ENCODE results near the gene TMEM190. TPM values are rescaled to one million over a fixed set of nuclear protein-coding genes. Genes with fewer than 3 reads are reported as not detected.
"Not testable (repeated sequence)": the region's sequence is repeated elsewhere in the genome, so short reads cannot be mapped to it uniquely, and the experiment has no call there.

TMEM190 gene
- total RNA-seq, 1 experiment from 2014 or later, result not detected

DNA sequence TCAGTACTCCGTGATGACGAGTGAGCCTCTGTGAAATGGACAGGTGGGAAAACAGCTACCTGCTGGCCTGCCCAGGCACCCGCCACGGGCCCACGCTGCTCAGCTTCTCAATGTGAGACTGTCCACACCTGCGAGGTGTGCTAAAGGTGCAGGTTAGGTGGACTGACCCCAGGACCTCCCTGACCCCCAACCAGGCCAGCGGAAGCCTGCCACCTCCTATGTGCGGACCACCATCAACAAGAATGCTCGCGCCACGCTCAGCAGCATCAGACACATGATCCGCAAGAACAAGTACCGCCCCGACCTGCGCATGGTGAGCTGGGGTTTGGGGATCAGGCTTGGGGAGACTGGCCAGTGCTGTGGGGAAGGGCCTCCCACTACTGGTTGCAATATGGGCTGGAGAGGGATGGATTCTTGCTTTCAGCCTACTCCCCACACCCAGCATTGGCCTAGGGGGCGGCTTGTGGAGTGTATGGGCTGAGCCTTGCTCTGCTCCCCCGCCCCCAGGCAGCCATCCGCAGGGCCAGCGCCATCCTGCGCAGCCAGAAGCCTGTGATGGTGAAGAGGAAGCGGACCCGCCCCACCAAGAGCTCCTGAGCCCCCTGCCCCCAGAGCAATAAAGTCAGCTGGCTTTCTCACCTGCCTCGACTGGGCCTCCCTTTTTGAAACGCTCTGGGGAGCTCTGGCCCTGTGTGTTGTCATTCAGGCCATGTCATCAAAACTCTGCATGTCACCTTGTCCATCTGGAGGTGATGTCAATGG is 11.3 kb downstream of the TMEM190 start:
- H3K9me3 ChIP-seq (replicated peaks), result no peaks in the 10 kb centered on the region
- no peaks in the 10 kb centered on the region for H3K27me3 ChIP-seq
- no peak for DNase-seq
- H3K36me3 ChIP-seq, result peaks cover 42% of the 10 kb centered on the region
- peaks cover 17% of the 10 kb centered on the region for H3K4me1 ChIP-seq
- H3K27ac ChIP-seq, result no peak overlapping the region
- peak overlapping the region; percentile 86 for H3K4me3 ChIP-seq

DNA sequence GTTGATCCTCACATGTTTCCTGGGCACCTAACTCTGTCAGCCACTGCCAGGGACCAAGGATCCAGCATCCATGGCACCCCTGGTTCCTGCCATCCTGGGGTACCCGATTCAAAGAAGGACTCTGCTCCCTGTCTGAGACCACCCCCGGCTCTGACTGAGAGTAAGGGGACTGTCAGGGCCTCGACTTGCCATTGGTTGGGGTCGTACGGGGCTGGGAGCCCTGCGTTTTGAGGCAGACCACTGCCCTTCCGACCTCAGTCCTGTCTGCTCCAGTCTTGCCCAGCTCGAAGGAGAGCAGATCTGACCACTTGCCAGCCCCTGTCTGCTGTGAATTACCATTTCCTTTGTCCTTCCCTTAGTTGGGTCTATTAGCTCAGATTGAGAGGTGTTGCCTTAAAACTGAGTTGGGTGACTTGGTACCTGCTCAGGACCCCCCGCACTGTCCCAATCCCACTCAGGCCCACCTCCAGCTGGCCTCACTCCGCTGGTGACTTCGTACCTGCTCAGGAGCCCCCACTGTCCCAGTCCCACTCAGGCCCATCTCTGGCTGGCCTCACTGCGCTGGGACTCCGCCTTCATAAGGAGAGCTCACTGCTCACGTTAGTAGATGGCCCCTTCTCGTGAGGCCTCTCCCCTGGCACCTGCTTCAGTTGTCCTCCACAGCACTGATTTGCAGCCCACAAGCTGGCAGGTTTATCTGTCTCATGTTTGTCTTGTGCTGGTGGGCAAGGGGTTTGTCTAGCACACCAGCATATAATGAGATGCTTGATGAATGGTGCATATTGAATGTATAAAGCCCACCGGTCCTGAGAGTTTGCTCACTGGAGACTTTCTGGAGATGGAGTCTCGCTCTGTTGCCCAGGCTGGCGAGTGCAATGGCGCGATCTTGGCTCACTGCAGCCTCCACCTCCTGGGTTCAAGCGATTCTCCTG is 13.0 kb downstream of the TMEM190 start:
- DNase-seq, result no peak
- Histone ChIP-seq H3K4me3 (no peak overlapping the region), H3K4me1 (peaks cover 17% of the 10 kb centered on the region), H3K9me3 (replicated peaks) (no peaks in the 10 kb centered on the region), H3K36me3 (peaks cover 42% of the 10 kb centered on the region), H3K27me3 (no peaks in the 10 kb centered on the region), H3K27ac (no peak overlapping the region)

DNA sequence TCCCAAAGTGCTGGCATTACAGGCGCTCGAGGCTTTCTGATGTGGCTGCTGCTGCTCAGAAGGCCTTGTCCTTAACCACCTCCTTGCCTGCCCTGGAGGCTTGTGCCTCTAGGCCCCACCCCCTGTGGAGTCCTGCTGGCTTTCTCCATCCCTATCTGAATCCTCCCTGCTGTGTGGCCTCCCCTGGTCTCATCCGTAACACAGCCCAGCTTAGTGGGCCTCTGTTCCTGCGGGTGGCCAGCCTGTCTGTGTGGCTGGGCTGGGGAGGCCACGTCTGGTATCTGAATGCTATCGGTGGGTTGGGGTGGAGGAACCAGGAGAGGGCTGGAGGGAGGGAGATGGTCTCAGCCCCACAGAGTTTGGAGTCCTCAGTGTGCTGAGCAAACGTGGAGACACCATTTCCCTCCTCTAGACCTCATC is 13.8 kb downstream of the TMEM190 start:
- Histone ChIP-seq H3K9me3 (replicated peaks) (no peaks in the 10 kb centered on the region), H3K27me3 (no peaks in the 10 kb centered on the region), H3K4me3 (no peak overlapping the region), H3K36me3 (peaks cover 42% of the 10 kb centered on the region), H3K27ac (no peak overlapping the region), H3K4me1 (peaks cover 17% of the 10 kb centered on the region)
- DNase-seq, result no peak

DNA sequence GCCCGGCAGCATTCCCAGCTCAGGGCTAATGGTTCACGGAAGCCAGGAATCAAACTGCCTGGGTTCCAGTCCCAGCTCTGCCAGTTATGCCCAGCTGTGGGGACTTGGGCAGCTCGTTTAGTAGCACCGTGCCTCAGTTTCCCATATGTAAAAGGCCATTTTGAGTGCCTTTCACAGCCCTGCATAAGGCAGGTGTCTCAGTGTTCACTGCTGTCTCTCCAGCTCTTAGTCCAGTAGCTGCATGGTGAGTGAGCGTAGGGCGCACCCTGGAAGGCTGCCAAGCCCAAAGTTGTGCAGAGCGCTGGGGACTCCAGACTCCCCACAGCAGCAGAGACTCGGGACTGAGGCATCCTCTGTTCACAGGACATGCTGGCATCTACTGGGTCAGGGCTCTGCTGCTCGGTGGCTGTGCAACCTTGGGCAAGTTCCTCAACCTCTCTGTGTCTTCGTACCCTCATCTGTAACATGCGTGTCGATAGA is 14.6 kb downstream of the TMEM190 start:
- Histone ChIP-seq H3K27ac (no peak overlapping the region), H3K4me1 (peaks cover 17% of the 10 kb centered on the region), H3K4me3 (no peak overlapping the region), H3K36me3 (peaks cover 42% of the 10 kb centered on the region), H3K9me3 (replicated peaks) (no peaks in the 10 kb centered on the region), H3K27me3 (no peaks in the 10 kb centered on the region)
- DNase-seq, result no peak

DNA sequence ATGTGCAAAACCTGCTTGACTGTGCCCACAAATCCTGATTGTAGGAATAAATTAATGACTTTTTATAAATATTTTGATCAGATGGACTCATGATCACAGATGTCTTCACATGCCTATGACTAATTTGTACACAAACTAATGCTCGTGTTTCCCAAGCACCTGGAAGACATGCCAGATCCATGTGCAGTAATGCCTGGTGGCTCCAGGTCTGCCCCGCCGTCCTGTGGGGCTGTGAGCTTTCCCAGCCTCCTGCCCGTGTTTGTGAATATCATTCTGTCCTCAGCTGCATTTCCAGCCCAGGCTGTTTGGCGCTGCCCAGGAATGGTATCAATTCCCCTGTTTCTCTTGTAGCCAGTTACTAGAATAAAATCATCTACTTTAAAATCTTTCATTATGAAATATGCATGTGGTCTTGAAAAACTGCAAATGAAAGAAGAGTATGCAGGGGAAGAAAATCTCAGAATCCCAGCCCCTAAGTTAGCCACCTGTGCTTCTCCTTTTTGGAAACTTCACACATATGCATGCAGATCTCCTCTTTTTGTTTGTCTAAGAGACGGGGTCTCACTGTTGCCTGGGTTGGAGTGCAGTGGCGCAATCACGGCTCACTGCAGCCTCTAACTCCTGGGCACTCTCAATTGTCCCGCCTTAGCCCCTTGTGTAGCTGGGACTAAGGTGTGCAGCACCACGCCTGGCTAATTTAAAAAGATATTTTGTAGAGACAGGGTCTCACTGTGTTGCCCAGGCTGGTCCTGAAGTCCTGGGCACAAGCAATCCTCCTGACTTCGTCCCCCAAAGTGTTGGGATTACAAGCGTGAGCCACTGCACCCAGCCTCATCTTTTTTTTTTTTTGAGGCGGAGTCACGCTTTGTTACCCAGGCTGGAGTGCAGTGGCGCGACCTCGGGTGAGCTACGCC is 15.3 kb downstream of the TMEM190 start:
- DNase-seq, result no peak
- H3K27me3 ChIP-seq, result no peaks in the 10 kb centered on the region
- no peak overlapping the region for H3K4me3 ChIP-seq
- H3K27ac ChIP-seq, result no peak overlapping the region
- H3K4me1 ChIP-seq, result peaks cover 15% of the 10 kb centered on the region
- no peaks in the 10 kb centered on the region for H3K9me3 ChIP-seq (replicated peaks)
- H3K36me3 ChIP-seq, result peaks cover 35% of the 10 kb centered on the region

DNA sequence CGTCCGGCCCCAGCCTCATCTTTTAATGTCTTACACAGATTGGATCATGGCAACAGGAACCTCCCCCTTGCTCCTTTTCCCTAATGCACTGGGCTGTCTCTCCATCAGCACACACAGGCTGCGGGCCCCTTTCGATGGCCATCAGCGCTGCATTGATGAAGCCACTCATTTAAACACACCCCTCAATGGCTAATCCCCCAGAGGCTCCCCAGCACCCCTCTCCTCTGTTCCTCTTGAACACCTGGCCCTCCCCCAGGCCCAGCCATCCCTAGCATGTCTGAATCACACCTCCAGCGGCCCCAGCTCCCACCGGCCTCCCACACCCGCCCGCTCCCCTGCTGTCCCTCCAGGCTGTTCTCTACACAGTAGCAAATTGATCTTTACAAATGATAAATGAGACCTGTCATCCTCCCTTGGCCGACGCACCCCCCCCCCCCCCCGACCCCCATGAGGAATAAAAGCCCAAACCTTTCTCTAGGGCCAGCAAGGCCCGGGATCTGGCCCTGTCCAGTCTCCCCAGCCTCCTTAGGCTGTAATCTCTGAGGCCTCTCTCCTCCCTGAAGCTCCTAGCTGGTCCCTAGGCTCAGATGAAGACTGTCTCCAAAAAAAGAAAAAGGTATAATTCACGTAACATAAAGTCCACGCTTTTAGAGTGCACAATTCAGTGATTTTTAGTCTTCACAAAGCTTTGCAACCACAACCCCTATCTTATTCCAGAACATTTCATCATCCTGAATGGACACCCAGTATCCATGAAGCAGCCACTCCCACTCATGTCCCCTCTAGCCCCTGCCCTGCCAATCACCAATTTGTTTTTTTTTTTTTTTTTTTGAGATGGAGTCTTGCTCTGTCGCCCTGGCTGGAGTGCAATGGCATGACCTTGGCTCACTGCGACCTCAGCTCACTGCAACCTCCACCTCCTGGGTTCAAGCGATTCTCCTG is 16.5 kb downstream of the TMEM190 start:
- no peaks in the 10 kb centered on the region for H3K9me3 ChIP-seq (replicated peaks)
- H3K27me3 ChIP-seq, result no peaks in the 10 kb centered on the region
- no peak for DNase-seq
- no peak overlapping the region for H3K4me3 ChIP-seq
- peaks cover 23% of the 10 kb centered on the region for H3K36me3 ChIP-seq
- no peak overlapping the region for H3K27ac ChIP-seq
- H3K4me1 ChIP-seq, result peaks cover 3% of the 10 kb centered on the region; the same call in 1 of the 2 replicates

DNA sequence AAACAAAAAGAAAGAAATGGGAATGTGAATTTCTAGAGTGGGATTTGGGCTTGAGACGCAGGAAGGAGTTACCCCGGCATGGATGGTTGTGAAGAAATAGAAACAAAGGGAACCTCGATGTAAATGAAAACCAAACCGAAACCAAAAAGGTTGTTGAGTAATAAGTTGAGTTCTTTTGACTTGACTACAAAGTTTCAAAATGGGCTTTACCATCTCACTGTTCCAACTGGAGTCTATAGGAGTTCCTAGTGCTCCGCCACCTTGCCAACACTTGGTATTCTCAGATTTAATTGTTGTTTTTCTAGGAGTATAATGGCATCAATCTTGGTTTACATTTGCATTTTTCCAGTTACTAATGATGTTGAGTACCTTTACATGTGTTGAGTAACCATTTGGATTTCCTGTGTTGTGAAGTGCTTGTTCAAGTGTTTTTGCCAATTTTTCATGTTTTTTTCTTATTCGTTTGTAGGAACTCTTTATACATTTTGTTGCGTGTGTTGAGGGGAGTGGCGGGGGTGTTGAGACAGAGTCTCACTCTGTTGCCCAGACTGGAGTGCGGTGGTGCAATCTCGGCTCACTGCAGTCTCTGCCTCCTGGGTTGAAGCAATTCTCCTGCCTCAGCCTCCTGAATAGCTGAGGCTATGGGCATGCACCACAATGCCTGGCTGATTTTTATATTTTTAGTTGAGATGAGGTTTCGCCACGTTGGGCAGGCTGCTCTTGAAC is 21.7 kb downstream of the TMEM190 start:
- H3K9me3 ChIP-seq (replicated peaks), result no peaks in the 10 kb centered on the region
- H3K27ac ChIP-seq, result no peak overlapping the region
- H3K27me3 ChIP-seq, result no peaks in the 10 kb centered on the region
- peaks cover 28% of the 10 kb centered on the region for H3K36me3 ChIP-seq
- H3K4me1 ChIP-seq, result no peaks in the 10 kb centered on the region
- DNase-seq, result no peak
- no peak overlapping the region for H3K4me3 ChIP-seq

DNA sequence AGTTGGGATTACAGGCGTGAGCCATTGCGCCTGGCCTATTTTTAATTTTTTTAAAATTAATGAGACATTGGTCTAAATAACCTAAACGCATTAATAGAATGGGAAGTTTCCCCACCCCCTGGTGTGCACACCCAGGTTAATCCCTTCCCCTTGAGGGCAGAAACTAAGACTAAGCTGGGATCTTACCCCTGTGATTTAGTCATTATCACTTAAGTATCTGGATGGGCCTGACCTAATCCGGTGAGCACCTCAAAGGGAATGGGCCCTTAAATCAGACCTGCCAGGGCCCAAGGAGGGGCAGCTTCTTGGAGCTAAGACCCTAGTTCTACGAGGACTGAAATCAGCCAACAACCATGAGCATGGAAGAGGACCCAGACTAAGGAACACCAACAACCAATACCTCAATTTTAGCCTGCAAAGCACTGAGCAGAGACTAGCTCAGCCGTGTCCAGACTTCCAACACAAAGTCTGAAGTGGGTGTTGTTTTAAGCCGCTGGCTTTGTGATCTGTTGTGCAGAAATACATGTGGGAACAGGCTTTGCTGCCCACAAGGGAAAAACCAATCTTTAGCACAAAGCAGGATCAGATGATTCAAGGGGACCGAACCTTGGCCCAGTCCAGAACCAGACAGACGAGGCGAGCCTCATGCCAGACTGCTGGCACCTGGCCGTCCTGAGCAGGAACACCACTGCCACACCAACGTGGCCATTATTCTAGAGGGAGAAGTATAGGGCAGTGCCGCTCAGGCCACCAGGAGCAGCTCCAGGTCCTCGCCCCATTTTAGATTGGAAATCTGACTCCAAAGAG is 23.9 kb downstream of the TMEM190 start:
- DNase-seq, result no peak
- no peaks in the 10 kb centered on the region for H3K27me3 ChIP-seq
- H3K4me1 ChIP-seq, result no peaks in the 10 kb centered on the region
- H3K27ac ChIP-seq, result no peak overlapping the region
- peaks cover 42% of the 10 kb centered on the region for H3K36me3 ChIP-seq
- no peak overlapping the region for H3K4me3 ChIP-seq
- H3K9me3 ChIP-seq (replicated peaks), result no peaks in the 10 kb centered on the region

DNA sequence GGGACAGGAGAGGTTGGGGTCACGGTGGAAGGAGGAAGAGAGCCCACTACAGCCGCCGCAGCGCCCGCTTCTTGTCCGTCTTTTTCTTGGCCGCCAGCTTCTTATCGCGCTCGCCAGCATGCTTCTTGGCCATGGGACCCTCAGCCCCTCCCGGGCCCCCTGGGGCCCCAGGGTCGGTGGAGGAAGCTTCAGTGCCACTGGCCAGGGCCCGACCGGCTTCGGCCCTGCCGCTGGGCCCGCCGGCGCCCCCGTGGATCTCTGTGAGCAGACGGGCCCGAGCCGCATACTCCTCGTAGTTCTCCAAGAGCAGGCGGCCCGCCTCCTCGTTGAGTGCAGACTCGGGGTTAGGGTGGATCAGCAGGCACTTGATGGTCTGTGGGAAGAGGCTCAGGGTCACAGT is 24.8 kb downstream of the TMEM190 start:
- not testable (repeated sequence) for H3K9me3 ChIP-seq (replicated peaks); H3K4me1 ChIP-seq; H3K27me3 ChIP-seq; DNase-seq; H3K4me3 ChIP-seq; H3K27ac ChIP-seq
- peaks cover 51% of the 10 kb centered on the region for H3K36me3 ChIP-seq

DNA sequence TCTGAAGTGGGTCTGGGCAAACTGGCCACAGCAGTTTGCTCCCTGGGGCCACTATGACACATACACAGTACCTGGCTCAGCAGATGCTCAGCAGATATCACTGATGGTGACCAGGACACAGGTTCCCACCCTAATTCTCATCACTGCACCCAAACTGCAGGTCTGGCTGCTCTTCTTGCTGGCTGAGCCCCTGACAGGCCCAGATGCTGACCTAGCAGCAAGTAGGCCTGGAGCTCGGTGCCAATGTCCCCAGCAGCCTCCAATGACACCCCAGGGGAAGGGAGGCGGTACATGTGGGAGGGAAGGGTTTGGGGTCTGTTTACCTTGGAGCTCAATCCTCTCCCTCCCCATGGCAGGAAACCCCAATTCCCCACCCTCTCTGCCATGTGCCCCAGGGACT is 25.9 kb downstream of the TMEM190 start:
- H3K9me3 ChIP-seq (replicated peaks), result no peaks in the 10 kb centered on the region
- H3K27me3 ChIP-seq, result no peaks in the 10 kb centered on the region
- H3K27ac ChIP-seq, result no peak overlapping the region
- DNase-seq, result no peak
- H3K36me3 ChIP-seq, result peaks cover 56% of the 10 kb centered on the region
- no peaks in the 10 kb centered on the region; the same call in 1 of the 2 replicates for H3K4me1 ChIP-seq
- H3K4me3 ChIP-seq, result no peak overlapping the region

DNA sequence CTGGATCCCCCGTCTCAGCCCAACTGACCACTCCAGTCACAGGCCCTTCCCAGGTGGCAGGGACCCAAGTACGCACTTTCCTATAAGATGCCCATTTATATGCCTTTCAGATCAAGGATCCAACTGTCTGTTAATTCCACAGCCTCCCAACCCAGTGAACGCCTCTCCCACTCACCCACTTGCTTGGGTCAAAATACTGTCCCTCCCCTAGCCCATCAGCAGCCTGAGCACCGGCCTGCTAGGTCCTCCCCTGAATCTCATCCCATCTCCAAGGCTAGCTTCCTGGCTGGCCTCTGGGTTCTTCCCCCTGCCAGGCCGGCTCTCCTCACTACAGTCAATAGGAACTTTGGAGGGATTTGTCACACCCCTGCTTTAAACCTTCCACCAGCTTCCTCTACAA is 29.0 kb downstream of the TMEM190 start:
- DNase-seq, result no peak
- Histone ChIP-seq H3K27me3 (no peaks in the 10 kb centered on the region), H3K36me3 (peaks cover 49% of the 10 kb centered on the region), H3K27ac (no peak overlapping the region), H3K4me1 (peaks cover 3% of the 10 kb centered on the region; the same call in 1 of the 2 replicates), H3K4me3 (peak overlapping the region; percentile 95), H3K9me3 (replicated peaks) (0 out of 2 replicates have a peak, but pooled peaks cover 4% of the 10 kb centered on the region)

DNA sequence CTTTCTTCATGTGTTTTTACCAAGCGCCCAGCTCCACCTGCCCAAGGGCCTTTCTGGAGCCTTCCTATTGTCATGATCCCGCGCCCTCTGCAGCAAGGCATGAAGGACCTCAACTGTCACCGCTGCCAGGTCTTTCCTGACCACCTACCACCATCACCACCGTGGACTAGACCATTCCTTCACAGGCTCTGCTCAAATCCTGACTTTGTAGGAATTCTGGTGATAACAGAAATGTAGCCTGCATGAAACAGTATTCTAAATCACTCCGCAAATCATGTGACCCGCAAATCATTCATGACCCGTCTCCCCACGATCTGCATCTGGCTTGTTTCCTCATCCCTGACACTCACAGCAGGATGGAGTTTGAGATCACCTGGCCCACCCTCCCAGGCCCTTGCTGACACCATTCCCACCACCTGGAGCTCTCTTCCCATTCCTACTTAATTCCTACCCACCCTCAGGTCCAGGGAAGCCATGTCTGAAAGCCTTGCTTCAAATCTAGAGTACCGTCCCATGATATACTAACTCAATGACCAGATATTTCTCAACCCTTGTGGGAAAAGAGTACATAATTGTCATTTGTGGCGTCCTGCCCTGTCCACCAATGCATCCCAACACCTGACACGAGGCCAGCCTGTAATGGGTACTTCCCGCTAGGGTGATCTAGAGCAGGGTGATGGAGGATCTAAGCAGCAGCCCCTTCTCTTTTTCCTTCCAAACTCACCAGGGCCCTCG is 29.6 kb downstream of the TMEM190 start:
- Histone ChIP-seq H3K4me1 (peaks cover 3% of the 10 kb centered on the region; the same call in 1 of the 2 replicates), H3K27me3 (no peaks in the 10 kb centered on the region), H3K27ac (no peak overlapping the region), H3K4me3 (peak overlapping the region; percentile 95), H3K36me3 (peaks cover 45% of the 10 kb centered on the region), H3K9me3 (replicated peaks) (0 out of 2 replicates have a peak, but pooled peaks cover 4% of the 10 kb centered on the region)
- no peak for DNase-seq

Measured in SJCRH30 (cell line).